Measurements from ENCODE around the gene PIP4P1.
"Not testable (repeated sequence)": the region's sequence is repeated elsewhere in the genome, so short reads cannot be mapped to it uniquely, and the experiment has no call there.

Gene PIP4P1

DNA sequence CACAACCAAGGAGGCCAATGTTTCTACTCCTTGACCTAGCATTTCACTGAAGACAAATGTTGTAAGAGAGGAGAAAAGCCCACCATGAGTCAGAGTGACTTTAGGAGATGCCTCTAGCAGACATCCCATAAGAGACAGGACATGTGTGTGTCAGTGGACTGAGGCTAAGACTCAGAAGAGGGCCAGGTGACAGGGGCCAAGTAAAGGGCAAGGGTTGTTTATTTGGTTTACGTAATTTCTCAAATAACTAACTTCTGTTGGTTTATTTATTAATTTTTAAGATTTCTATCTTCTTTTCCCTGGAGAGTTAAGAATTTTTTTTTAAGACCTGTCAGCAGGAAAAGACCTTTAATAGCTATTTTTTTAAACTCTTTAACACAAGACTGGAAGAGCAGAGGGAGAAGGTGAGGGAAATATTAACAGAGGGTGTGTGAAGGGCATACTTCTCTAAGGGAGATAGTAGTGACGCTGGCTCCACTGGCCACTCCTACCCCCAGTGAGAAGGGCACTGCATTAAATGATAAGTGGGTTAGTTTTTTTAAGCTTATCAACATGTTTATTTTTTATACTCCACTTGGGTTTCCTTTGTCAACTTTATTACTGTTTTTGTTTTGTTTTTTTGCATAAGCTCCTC lies 11.4 kb upstream of the PIP4P1 start:
- no peak for DNase-seq

DNA sequence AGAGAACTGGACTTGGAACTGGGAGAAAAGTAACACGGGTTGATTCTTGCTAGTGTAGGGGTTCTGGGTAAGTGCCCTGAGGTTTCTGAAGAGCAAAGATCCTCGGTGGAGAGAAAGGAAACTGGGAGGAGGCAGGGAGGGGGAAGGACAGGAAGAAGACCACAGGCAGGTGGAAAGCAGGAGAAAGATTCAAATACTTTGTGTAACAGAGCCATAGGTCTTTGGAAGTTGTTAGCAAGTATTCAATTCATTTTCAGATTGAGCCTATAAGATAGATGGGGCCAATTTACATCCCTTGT lies 9.3 kb upstream of the PIP4P1 start:
- peak; percentile 16 for DNase-seq

DNA sequence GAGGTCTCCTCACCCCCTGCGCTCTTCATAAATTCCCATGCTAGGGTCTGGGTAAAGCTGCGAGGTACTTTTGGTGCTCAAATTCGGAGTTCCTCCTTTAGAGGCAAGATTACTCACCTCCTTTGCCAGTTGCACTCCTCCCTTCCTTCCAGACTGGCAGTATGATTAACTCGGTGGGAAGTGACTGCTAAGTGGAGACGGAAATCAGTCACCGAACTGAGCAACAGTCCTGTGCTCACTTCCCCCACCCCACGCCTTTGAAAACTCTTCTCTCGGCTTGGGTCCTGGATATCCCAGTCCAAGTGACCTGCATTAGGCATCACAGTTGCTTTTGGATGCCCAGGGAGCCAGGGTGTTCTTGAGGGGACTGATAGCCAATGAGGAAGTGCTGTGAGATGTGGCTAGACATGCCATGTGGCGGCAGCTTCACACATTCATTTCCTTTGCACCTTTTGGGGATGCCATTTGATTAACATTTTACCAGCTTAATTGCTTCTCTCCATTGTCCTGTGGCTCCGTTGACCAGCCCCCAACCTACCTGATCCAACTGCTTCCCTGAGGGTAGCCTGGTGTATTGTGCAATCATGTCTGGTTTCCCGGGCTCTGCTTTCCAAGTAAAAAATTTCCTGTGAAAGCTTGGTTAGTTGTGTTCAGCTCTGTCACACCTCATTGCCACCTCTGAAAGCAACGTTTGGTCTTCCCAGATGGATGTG lies 8.8 kb upstream of the PIP4P1 start:
- DNase-seq = peak; percentile 79

DNA sequence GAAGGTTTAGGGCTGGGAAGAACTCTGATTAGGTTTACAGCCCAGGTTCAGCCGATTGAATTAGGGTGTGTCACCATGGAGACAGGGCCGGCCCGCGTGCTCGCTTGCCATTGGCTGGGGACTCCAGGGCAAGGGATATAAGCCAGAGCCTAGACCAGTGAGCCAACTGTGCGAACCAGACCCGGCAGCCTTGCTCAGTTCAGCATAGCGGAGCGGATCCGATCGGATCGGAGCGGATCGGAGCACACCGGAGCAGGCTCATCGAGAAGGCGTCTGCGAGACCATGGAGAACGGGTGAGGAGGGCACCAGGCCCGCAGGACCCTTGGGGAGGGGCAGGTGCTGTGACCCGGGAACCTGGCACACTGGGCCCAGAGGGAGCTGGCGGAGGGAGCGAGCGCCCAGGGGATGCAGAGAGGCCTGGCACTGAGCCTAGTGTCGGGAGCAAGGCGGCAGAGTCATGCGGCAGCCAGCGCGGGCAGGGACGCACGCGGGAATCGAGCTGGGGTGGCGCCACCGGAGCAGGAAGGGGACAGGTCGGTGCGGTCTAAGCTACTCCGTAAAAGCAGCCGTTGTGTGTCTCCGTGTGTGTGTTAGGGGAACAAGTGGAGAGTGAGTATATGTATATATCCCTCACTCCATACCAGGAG lies 8.1 kb upstream of the PIP4P1 start, which contains the start of gene PNP:
Gene PNP, plus strand, starts transcription at position 165 of the 648 bp plus-strand sequence. Its CDS starts 119 bp downstream, at position 284.
- DNase-seq = peak; percentile 86

DNA sequence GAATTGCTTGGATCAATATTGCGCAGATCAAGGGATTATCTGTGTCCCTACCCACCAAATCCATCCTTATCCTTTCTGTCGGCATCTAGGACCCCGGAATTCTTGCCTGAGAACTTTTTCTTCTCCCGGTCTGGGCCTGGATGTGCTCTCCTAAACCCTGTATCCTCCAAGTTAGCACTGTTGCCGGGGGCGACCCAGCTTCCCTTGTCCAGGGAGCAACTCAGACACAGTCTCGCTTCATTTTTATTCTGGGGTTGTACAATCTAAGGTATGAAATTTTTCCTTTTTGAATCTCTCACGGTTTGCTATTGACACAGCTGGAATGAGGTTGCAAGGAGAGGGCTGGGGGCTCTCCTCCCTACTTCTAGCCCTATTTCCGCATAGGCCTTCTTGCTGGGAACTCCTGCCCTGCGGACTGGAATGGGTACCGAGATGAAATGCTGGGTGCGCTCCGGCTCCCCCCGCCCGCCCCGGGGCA lies 7.6 kb upstream of the PIP4P1 start:
- no peak for DNase-seq

DNA sequence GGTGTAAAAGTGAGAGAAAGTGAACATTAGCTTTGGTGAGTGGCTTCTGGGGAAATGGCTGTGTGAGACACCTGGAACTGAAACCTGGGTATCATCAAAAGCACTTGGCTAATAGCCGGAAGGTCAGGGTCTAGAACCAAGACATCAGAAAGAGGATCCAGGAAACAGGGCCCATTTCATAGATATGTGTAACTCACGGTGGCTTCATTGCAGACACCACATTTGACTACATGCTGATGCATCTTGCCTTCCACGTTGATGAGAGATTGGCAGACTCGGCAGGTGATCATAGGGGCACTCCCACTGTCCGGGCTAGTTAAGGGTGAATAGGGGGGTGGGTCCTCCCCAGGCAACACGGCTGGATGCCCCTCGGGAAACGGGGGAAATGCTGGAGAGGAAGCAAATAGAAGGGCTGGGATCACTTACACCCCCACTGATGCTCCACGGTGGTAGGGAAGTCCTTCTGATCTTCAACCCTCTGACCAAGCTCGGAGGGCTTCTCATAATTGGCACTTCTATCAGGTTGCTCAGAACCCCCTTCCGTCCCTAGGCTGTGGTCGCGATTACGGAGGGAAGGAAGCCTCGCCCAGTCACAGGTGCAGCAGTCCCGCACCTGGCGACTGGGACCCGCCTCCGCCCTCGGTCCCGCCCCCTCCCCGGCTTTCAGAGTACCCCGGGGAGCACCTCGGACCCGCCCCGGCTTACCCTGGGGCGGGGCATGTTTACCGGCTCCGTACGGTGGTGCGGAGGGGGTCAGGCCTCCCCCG lies 593 bp downstream of the PIP4P1 start:
- DNase-seq = no peak

DNA sequence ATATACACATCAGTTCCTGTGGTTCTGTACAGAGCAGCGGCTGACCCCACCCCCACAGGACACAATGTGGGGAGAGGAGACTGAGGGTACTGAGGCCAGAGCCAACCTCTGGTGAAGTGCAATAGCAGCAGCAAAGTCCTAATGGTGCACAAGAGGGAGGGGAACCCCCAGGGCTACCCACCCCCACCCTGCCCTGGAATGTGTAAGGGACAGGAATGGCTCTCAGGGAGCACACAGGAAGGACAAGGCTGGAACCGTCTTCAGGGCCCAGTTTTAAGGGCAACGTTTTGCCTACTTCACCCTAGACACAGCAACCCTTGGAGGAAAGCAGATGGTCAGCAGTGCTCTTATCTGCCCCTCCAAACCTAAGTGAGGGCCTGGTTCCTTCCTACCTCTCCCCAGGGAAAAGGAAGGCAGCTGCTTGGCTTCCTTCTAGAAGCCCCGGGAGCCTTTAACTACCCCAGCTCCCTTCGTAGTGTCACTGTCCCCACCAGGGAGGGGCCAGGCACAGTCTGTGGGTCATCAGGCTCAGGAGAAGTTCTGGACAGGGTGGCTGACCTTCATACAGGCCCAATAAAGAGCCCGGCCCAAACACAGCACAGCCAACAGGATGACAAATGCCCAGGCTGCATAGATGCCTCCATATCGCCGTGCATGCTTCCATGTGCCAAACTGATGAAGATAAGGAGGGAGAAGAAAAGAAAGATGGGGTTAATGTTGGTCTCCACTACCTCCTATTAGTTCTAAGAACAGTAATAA lies 3.0 kb downstream of the PIP4P1 start:
- no peak for DNase-seq

DNA sequence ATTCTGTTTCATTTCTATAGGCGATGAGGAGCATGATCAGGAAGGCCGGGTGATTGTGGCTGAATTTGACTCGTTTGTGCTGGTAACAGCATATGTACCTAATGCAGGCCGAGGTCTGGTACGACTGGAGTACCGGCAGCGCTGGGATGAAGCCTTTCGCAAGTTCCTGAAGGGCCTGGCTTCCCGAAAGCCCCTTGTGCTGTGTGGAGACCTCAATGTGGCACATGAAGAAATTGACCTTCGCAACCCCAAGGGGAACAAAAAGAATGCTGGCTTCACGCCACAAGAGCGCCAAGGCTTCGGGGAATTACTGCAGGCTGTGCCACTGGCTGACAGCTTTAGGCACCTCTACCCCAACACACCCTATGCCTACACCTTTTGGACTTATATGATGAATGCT lies 4.3 kb downstream of the PIP4P1 start:
- no peak for DNase-seq

DNA sequence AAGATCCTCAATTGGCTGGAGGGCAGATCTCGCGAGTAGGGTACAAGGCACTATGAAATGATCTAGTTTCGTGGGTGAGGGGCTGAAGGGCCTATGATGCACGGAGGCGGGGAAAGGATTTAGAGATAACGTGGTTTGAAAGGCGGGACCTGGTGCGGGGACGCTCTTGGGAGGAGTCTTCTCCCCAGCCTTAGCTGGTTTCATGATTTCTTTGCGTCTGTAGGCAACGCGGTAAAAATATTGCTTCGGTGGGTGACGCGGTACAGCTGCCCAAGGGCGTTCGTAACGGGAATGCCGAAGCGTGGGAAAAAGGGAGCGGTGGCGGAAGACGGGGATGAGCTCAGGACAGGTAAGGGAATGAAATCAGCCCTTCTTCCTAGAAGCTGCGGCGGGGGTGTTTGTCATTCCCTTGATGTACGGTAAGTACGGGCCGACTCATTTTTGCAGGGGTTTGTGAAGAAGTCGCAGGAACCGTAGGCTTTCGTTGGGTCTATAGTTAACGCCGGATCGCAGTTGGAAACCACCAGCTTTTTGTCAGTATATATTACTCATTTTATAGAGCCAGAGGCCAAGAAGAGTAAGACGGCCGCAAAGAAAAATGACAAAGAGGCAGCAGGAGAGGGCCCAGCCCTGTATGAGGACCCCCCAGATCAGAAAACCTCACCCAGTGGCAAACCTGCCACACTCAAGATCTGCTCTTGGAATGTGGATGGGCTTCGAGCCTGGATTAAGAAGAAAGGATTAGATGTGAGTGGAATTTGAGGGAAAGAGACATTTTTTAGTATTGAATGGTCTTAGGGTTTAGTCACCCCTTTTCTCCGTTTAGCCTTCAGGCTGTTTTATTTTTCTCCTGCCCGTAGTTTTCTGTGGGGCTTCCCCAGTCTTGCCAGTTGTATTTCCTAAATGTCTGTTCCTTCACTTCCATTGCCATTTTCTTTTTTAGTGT lies 5.6 kb downstream of the PIP4P1 start:
- DNase-seq = peak; percentile 19

DNA sequence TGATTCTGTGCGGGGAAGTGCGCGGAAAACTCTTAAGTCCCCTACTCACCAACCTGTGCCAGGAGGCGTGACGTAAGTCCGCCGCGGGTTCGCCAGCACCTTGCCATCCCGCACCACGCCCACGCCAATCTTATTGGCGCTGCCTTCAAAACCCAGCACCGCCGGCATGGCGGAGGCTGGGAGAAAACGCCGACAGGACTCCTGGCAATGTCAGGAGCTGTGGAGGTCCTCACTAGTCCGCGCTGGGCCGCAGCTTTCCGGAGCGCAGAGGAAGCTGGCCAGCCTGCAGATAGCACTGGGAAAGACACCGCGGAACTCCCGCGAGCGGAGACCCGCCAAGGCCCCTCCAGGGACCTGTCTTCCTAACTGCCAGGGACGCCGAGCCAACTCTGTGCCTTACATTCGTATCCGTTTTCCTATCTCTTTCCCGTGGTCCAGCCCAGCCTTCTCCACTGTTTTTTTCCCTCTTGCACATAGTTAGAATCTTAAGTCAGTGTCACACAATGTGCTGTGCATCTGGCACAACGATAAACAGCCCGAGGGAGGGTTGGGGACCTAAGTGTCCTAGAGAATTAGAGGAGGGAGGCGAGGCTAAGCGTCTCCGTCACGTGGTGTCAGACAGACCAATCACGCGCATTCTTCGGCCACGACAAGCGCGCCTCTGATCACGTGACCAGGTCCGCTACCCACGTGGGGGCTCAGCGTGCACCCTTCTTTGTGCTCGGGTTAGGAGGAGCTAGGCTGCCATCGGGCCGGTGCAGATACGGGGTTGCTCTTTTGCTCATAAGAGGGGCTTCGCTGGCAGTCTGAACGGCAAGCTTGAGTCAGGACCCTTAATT lies 6.5 kb downstream of the PIP4P1 start, which contains the start of the genes APEX1 and OSGEP:
Gene APEX1, plus strand, starts transcription at position 711 of the 839 bp plus-strand sequence. CDS start 420 bp downstream, outside the sequence.
Gene OSGEP, minus strand, starts transcription at position 297 of the 839 bp plus-strand sequence. Its CDS starts 129 bp downstream, at position 168.
- DNase-seq = peak; percentile 99

DNA sequence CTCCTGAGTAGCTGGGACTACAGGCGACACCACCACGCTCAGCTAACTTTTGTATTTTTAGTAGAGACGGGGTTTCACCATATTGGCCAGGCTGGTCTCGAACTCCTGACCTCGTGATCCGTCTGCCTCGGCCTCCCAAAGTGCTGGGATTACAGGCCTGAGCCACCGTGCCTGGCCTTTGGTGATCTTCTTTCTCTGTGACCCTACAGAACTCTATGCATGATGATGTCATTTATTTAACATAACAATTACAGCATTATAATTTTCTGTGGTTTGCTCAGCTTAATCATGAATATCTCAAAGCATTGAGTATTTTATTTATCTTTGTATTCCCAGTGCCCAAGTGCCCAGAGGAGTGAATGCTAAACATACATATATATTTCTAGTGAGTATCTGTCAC lies 8.4 kb downstream of the PIP4P1 start:
- DNase-seq = not testable (repeated sequence)

DNA sequence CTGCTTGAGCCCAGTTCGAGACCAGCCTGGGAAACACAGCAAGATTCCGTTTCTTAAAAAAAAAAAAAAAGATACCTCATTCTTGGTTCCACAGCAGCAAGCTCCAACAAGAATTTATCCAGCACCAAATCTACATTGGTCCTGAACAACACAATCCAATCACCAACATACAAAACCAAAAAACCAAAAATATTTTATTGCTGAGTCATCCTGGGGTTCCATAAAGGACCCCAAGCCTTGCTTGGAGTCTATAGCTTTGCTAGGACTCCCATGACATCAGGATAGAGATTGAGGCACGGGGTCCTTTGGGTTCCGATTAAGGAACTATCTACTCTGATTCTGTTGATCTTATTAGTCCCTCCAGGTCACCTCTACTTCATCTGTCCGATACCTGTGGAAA lies 14.3 kb downstream of the PIP4P1 start:
- DNase-seq = no peak

DNA sequence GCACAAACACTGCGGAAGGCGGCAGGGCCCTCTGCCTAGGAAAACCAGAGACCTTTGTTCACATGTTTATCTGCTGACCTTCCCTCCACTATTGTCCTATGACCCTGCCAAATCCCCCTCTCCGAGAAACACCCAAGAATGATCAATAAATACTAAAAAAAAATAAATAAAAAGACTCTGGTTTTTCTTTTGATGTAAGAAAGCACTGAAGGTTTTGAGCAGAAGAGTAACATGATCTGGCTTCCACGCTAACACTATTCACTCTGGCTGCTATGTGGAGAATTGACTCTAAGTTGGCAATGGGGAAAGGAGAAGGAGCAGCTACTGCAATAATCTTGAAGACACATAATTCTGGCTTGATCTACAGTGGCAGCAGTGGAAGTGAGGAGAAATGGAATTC lies 17.6 kb downstream of the PIP4P1 start:
- DNase-seq = not testable (repeated sequence)

DNA sequence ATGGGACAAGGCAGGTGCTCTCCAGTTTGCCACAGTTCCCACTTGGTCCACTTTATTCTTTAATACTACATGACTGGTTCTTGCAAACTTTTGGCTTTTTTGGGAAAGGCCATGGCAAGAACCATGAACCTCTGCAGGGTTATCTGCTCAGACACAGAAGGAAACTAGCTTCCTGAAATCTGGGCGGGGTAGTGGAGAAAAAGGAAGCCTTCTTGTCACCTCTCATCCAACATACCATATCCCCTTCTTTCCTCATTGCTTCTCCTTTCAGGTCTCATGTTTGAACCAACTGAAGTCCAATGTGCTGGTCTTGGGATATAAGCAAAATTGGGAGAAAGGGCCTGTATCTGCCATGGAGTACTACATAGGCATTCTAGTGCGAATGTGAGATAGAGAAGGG lies 19.8 kb downstream of the PIP4P1 start:
- no peak for DNase-seq

DNA sequence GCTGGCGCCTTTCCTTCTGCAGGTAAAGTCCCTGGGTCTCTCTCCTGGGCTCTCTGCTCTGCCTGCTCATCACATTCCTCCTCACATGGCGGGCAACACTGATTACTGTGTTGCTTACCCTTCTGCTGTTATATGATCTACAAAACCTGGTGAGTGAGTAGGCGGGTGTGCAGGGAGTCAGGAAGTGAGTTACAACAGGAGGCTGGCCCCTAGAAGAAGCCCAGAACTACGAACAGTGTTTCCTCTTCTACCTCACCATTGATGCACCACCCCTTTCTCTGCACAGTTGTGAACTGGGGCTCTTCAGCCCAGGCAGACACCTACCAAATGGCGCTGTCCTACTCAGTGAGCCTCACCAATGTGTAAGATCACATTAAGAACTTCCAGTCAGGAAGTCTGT lies 20.4 kb downstream of the PIP4P1 start:
- DNase-seq = no peak

DNA sequence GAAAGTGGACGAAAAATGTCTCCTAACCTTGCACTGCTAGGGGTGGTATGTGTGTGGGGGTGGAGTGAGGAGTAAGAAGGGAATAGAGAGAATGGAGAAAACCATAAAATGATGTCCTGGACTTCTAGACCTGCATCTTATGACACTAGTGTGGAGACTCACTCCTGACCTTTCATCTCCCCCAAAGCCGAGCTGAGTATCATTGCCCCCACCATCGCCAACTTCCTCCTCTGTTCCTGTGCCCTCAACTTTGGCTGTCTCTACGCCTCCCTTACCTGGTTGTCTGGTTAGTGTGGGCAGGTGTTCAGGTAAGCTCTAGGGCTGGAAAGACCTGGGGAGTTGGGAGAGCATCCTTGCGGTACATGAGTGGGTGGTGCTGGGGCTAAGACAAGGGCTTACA lies 20.8 kb downstream of the PIP4P1 start:
- DNase-seq = no peak

DNA sequence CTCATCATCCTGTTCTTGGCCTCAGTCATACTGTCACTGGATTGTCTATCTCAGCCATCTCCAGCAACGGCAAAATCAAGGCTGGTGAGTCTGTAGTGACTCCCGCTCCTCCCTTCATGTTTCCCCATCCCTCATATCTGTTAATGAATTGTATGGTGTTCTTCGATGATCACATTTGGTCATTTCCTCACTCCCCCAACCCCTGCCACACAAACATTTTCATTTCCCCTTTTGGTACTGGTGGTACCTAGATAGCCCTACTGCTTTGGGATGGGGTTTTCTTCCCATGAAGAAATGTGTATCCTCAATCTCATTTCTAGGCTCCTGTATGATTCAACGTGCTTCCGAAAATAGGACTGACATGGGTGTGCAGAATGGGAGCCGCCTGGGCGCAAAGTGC lies 22.6 kb downstream of the PIP4P1 start:
- DNase-seq = no peak

DNA sequence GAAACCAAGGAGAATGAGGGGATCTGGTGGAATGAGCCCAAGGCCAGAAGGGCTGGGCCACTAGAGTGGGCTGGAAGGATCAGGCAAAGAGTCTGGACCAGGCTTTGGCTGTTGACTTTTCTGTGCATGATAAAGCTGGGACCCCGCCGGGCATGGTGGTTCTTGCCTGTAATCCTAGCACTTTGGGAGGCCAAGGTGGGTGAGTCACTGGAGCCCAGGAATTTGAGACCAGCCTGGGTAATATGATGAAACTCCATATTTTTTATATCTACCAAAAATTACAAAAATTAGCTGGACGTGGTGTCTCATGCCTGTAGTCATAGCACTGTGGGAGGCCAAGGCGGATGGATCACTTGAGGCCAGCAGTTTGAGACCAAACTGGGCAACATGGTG lies 24.9 kb downstream of the PIP4P1 start:
- DNase-seq = peak; percentile 79

DNA sequence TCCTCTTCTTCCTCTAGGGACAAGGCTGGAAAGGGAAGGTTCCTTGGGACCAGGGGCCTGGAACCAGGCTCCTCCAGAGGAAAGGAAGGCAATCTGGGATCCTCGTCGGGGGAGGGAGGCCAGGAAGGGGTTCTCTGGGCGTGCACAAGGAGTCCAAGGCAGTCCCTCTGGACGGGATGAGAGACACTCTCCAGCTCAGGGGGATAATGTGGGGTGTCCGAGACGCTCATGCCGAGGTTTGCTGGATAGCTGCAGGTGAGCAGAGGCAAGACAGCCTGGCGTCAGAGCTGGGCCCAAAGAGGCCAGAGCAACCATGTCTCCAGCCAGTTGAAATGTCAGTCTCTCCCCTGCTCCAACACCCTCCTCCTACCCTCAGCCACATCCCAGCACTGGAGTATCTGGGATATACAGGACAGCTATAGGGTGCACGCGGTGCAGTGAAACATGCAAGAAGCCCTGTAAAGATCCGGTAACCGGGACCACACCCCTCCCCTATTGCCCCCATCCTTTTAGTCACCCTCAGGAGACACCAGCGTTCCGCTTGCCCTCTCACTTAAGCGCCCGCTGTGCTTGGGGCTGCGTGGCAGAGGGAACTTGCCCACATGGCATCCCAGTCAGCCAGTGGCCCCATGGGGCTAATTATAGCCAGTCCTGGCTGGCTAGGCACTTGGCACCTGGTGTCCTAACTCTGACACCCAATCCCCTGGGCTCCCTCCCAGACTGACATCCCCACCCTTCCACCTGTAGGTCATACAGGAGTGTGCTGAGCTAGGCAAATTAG lies 25.5 kb downstream of the PIP4P1 start, which contains the start of gene KLHL33:
Gene KLHL33, minus strand, starts transcription at position 585 of the 781 bp plus-strand sequence. Its CDS starts 355 bp downstream, at position 230.
- DNase-seq = no peak
